ENCODE measurements around the gene NSMCE3. TPM values are rescaled to one million over a fixed set of nuclear protein-coding genes. Genes with fewer than 3 reads are reported as not detected.
"Not testable (repeated sequence)": the region's sequence is repeated elsewhere in the genome, so short reads cannot be mapped to it uniquely, and the experiment has no call there.

Gene NSMCE3
- total RNA-seq, 1 donor from 2014 or later: 9.7 TPM

- intact Hi-C loops (cut with micrococcal nuclease): no loop called here
Measured at GRCh38 chr15:29270169-29270955, 740 bp upstream of the NSMCE3 start.

DNA sequence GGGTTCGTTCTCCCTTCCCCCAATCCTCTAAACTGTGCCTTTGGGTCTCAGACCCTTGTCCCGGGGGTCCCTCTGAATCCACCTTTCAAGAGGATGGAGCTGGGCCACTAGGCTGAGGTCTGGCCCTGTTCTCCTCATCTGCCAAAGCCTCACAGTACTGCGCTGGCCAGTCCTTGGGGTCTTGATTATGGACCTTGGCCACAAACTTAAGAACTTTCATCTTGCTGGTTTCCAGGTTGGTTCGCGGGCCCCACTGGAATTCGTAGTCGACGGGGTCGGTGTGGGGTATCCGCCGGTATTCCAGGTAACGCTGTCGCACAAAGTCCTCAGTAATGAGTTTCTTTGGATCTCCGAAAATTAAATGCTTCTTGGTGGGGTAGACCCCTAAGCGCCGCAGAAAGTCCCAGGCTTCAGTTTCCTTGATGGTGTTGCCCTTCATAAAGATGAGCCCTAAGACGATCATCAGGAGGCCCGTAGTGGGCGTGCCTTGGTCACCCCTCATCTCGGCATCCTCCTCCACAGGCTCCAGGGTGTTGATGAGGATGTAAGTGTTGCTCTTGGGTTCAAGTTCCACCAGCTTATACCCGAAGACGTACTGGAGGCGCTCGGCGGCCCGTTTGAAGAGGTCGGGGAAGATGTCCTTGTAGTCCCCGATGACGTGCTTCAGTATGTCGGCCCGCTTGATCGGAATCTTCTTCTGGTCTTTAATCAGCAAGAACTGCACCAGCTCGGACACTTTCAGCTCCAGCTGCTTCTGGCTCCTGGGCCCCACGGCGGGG is 727 bp downstream of the NSMCE3 start:
- intact Hi-C loops (cut with micrococcal nuclease): no loop called here

GRCh38 chr15:29266052-29266582 is 3.5 kb downstream of the NSMCE3 start:
- intact Hi-C loops (cut with micrococcal nuclease): no loop called here

GRCh38 chr15:29263289-29263688 is 6.3 kb downstream of the NSMCE3 start:
- intact Hi-C loops (cut with micrococcal nuclease): no loop called here

GRCh38 chr15:29262738-29263137 is 6.9 kb downstream of the NSMCE3 start:
- intact Hi-C loops (cut with micrococcal nuclease): no loop called here

- intact Hi-C loops (cut with micrococcal nuclease): no loop called here
Measured at GRCh38 chr15:29260896-29261295, 8.7 kb downstream of the NSMCE3 start.

DNA sequence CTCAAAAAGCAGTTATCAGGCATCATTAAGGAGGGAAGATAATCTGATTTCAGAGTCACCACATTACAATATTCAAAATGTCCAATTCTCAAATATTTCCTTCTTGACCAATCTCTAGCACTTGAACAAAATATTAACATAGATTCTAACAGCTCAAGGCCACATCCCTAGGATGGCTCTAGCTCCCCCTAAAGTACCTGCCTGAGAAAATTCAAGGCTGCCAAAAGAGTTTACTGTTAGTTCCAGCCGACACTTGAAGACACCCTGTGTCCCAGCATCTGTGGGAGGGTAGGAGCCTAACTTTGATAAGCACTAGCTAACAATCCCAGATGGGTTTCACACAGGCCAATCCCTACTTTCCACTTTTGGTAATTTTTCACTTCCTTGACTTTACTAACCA is 10.4 kb downstream of the NSMCE3 start:
- intact Hi-C loops (cut with micrococcal nuclease): no loop called here

DNA sequence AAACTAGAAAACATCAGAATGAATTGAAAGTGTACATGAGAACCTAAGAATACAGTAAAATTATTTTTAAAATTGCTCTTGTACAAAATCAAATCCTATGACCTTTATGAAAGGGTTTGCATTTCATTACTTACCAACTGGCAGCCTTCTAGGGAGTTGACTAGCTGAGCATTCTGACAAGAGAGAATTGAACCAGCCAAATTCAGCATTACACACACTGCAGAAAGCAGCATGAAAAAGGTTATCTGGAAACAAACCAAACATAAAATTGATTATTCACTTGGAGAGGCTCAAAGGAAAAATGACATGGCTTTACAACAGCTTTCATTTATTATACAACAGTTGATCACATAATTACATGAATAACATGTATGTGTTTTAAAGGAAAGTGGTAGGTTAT is 17.4 kb downstream of the NSMCE3 start:
- intact Hi-C loops (cut with micrococcal nuclease): no loop called here

DNA sequence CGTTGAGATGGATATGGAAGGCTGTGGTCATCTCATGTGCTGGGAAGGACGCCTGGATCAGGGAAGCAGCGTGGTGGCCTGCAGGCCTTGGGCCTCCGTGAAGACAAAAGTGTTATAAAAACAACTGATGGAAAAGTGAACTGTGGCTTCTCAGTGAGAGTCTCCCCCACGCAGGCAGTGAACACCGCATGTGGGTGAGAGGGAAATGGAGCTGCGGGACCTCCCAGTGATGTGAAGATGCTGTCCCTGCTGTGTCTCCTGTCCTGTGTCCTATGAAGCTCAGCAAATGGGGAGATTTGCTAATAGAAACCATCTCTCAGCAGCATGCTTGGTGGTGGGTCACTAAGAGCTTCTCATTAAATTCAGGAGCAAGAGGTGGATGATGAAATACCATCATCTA is 25.1 kb downstream of the NSMCE3 start:
- intact Hi-C loops (cut with micrococcal nuclease): no loop called here

GRCh38 chr15:29244123-29244522 is 25.5 kb downstream of the NSMCE3 start:
- intact Hi-C loops (cut with micrococcal nuclease): no loop called here

GRCh38 chr15:29242456-29243242 is 27.0 kb downstream of the NSMCE3 start:
- intact Hi-C loops (cut with micrococcal nuclease): no loop called here

DNA sequence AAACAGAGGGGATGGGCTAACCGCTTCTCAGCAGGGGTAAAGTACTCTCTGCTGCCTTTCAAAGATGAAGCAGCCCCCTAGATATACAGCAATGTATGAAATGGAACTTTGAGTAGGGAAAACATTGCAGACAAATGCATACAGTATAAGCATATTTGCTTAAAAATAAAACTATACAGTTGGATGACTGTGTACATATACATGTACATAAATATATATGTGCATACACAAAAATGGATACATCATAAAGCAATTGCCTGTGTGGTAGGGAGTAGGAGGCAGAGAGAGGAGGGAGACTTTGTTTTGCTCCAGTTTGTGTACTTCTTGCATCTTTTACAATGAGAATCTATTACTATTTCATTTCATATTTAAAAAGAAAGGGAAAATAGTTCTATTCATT is 28.4 kb downstream of the NSMCE3 start:
- intact Hi-C loops (cut with micrococcal nuclease): no loop called here

DNA sequence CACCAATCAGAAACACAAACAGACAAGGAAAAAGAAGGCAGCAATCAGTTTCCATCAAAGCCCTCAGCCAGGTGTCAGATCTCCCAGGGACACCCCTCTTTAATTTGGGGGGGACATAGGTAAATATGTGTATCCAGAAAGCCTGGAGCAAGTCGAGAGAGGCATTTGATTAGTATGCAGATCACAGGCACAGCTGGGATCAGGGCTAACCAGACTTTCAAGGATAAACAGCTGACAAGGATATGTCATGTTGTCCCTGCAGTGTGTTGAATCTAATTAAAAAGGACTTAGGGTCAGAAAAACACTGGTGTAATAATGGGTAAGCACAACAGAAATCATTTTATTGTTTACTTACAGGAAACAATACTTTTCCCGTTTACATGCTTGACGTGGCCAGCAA is 30.2 kb downstream of the NSMCE3 start:
- intact Hi-C loops (cut with micrococcal nuclease): no loop called here

- intact Hi-C loops (cut with micrococcal nuclease): no loop called here
Measured at GRCh38 chr15:29233566-29233965, 36.1 kb downstream of the NSMCE3 start.

DNA sequence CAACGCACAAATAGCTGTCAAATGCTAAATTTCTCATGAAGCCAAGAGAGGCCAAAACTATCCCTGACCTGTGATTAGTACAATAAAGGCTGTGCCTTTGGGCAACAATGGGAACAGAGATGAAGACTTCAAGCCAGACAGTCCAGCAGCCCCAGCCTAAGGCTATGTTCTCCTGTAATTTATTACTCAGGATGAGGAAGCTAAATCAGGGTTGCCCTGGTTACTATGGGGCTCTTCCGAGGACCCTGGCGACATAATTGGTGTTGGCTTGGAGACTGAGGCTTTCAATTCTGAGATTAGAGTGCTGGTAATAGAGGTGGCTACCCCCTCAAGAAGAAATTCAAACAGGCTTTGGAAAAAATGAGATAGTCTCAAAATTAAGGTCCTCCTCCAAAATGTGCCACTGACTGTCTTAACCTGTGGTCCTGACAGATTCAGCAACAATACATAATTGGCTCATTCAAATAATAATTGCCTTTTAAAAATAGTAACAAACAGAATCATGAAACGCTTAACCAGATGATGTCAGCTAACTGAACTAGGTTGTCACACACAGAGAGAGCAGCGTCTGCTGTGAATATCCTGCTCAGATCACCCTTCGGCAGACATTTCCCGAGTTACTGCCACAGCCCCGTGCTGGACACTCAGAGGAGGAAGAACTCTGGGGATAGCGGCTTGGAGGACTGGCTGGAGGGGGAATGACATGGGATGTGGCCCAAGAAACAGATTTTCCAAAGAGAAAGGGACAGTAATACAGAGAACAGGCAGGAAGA is 43.0 kb downstream of the NSMCE3 start:
- intact Hi-C loops (cut with micrococcal nuclease): no loop called here

DNA sequence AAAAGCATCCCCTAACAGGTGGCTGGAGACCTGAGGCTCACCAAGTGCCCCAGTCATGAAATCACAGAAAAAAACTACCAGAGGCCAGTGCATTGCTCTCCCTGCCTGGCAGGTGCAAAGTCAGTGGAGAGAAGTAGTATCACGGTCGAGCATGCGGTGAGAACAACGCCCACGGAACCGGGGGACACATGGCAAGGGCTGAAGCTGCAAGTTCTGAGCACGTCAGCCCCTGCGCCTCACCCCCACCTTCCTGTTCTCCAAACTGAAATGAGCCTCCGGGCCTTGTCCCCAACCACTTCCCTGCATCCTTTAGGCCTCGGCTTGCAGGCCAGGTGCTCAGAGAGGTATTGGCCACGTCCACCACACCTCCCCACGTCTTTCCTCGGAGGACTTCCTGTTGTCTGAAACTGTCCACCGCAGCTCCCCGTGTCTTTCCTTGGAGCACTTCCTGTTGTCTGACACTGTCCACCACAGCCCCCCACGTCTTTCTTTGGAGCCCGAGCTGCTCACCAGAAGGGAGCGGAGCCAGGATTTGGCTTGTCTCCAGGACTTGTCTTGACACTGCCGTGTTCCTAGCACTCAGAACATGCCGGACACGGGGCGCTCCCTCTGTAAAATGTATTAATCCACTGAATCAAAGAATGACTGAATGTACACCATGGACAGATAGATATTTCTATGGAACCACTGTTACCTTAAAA is 43.9 kb downstream of the NSMCE3 start:
- intact Hi-C loops (cut with micrococcal nuclease): no loop called here

- intact Hi-C loops (cut with micrococcal nuclease): not testable (repeated sequence)
Measured at GRCh38 chr15:29224987-29225363, 44.6 kb downstream of the NSMCE3 start.

GRCh38 chr15:29224235-29224986 is 45.2 kb downstream of the NSMCE3 start:
- intact Hi-C loops (cut with micrococcal nuclease): not testable (repeated sequence)

GRCh38 chr15:29223640-29224039 is 46.0 kb downstream of the NSMCE3 start:
- intact Hi-C loops (cut with micrococcal nuclease): no loop called here

Measured in T-helper 2 cell treated with Interferon-gamma antibody and Interleukin-4, amounts not matched to agents 100 ng/mL and 5 ng/mL, for 36 hours (primary cell).